ENCODE measurements around the gene RNF144A. TPM values are rescaled to one million over a fixed set of nuclear protein-coding genes. Genes with fewer than 3 reads are reported as not detected.

RNF144A gene
- total and polyA plus RNA-seq, 2 experiments from 2014 or later, result 0.60 to 3.5 TPM

GRCh38 chr2:6908291-6908690 lies 8.9 kb upstream of the RNF144A start:
- no peak overlapping the region for H3K4me2 ChIP-seq (ENCODE audit: unreplicated experiment)
- no peaks in the 10 kb centered on the region for H3F3A ChIP-seq (ENCODE audit: insufficient read depth)
- H3K4me3 ChIP-seq, result no peak overlapping the region
- H3K4me1 ChIP-seq (ENCODE audit: insufficient read depth), result no peaks in the 10 kb centered on the region
- no peaks in the 10 kb centered on the region for H3K79me2 ChIP-seq (ENCODE audit: insufficient read depth)
- in situ Hi-C loops (cut with MboI), result loop anchor here (10.0 kb wide), 1 partner anchor 117 kb away; no protein-coding TSS in a partner anchor
- H3K9me3 ChIP-seq (ENCODE audit: low read depth), result no peaks in the 10 kb centered on the region
- no peak overlapping the region for H2AFZ ChIP-seq
- H3K9ac ChIP-seq, result no peak overlapping the region
- 44 to 53% methylated on average over 2 of the region's 2 CpGs for WGBS, 2 experiments (ENCODE audit: low coverage in 1 of 2, low lambda C conversion rate in 2 of 2, missing lambda C conversion rate in 2 of 2)
- peaks cover 26% of the 10 kb centered on the region for H3K27me3 ChIP-seq (replicated peaks; ENCODE audit: insufficient read depth)
- TF ChIP-seq EZH2phosphoT487 (IDR thresholded peaks at IDR 0.05; ENCODE audit: insufficient read depth, low read depth) (no peak), EZH2 (IDR thresholded peaks at IDR 0.05; ENCODE audit: insufficient read depth, poor library complexity, severe bottlenecking) (no peak)
- no peak overlapping the region for H3K27ac ChIP-seq
- H4K20me1 ChIP-seq (ENCODE audit: insufficient read depth), result no peaks in the 10 kb centered on the region
- no peaks in the 10 kb centered on the region for H3K36me3 ChIP-seq (ENCODE audit: low read depth)
- H3K9me2 ChIP-seq (ENCODE audit: insufficient read depth), result no peaks in the 10 kb centered on the region
- no peak for DNase-seq

DNA sequence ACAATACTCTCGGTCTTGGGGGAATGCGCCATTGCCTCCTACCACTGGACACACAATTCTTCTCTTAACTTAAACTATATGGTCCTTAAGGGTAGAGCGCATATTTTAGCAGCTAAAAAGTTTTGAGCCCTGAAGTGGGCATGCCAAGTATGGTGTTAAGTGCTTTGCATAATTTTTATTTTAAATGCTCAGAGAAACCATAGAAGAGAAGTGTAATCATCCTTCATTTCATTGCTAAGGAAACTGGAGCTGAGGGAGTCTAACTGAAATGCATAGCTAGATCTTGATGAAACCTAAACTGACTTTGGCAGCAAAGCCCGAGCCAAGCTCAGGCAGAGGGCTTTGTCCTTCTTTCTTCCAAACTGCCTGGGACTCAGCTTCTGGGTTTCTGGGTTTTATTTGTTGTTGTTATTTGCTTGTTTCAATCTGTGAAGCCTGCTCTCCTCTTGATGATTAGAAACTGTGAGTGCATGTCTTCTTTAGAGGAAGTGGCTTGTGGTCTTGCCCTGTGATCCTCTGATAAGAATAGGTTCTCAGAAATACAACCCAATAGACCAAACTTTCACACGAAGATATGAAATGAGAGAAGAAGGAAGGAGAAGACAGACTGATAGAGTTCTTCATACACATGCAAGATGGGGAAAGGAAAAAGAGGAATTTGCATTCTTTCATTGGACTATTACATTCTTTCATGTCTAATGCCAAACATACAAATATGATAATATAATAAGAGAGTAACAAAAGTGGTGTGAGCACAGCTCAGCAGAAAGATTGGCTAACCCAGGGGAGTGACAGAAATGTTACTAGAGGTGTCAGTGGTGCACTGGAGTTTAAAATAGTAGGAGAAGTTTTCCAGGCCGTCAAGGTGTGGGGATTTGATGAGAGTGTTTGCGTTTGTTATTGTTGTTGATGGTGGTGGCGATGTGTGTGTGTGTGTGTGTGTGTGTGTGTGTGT lies 7.5 kb upstream of the RNF144A start:
- no peak overlapping the region for H3K27ac ChIP-seq
- H3K9me3 ChIP-seq (ENCODE audit: low read depth), result no peaks in the 10 kb centered on the region
- TF ChIP-seq EZH2phosphoT487 (IDR thresholded peaks at IDR 0.05; ENCODE audit: insufficient read depth, low read depth) (no peak), EZH2 (IDR thresholded peaks at IDR 0.05; ENCODE audit: insufficient read depth, poor library complexity, severe bottlenecking) (no peak)
- no peaks in the 10 kb centered on the region for H3K4me1 ChIP-seq (ENCODE audit: insufficient read depth)
- no peaks in the 10 kb centered on the region for H3K9me2 ChIP-seq (ENCODE audit: insufficient read depth)
- no peaks in the 10 kb centered on the region for H3F3A ChIP-seq (ENCODE audit: insufficient read depth)
- H3K27me3 ChIP-seq (replicated peaks; ENCODE audit: insufficient read depth), result peaks cover 26% of the 10 kb centered on the region
- in situ Hi-C loops (cut with MboI), result loop anchor here (10.0 kb wide), 1 partner anchor 115 kb away; no protein-coding TSS in a partner anchor
- no peak overlapping the region for H2AFZ ChIP-seq
- no peaks in the 10 kb centered on the region for H3K36me3 ChIP-seq (ENCODE audit: low read depth)
- H4K20me1 ChIP-seq (ENCODE audit: insufficient read depth), result no peaks in the 10 kb centered on the region
- no peaks in the 10 kb centered on the region for H3K79me2 ChIP-seq (ENCODE audit: insufficient read depth)
- H3K4me2 ChIP-seq (ENCODE audit: unreplicated experiment), result no peak overlapping the region
- no peak overlapping the region for H3K9ac ChIP-seq
- WGBS, 2 experiments (ENCODE audit: low coverage in 1 of 2, low lambda C conversion rate in 2 of 2, missing lambda C conversion rate in 2 of 2), result 77 to 81% methylated on average over 8 of the region's 8 CpGs
- DNase-seq, result no peak
- no peak overlapping the region for H3K4me3 ChIP-seq

DNA sequence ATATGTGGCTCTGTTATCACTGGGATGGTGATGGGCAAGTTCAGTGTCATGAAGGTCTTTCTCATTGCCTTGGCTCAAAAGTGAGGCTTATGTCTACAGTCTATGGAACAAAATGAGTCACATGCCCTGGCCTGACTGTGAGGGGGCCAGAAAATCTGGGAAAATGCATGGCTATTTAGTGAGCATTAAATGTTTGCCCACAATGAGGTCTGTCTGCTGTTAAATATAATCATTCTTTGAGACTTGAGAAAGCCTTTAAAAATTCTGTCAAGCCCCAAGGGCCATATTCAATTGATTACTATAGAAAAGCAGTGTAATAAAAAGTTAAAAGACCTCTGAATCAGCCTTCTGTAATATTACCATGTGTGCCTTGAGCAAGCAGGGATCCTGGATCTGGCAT lies 5.5 kb upstream of the RNF144A start:
- in situ Hi-C loops (cut with MboI), result no loop called here
- no peaks in the 10 kb centered on the region for H3K36me3 ChIP-seq (ENCODE audit: low read depth)
- H3K9me2 ChIP-seq (ENCODE audit: insufficient read depth), result no peaks in the 10 kb centered on the region
- no peak overlapping the region for H3K27ac ChIP-seq
- TF ChIP-seq EZH2phosphoT487 (IDR thresholded peaks at IDR 0.05; ENCODE audit: insufficient read depth, low read depth) (no peak), EZH2 (IDR thresholded peaks at IDR 0.05; ENCODE audit: insufficient read depth, poor library complexity, severe bottlenecking) (no peak)
- peaks cover 26% of the 10 kb centered on the region for H3K27me3 ChIP-seq (replicated peaks; ENCODE audit: insufficient read depth)
- H3F3A ChIP-seq (ENCODE audit: insufficient read depth), result peaks cover 7% of the 10 kb centered on the region; the same call in 1 of the 2 replicates
- H4K20me1 ChIP-seq (ENCODE audit: insufficient read depth), result no peaks in the 10 kb centered on the region
- H3K79me2 ChIP-seq (ENCODE audit: insufficient read depth), result no peaks in the 10 kb centered on the region
- no peak overlapping the region for H3K4me2 ChIP-seq (ENCODE audit: unreplicated experiment)
- H2AFZ ChIP-seq, result no peak overlapping the region
- no peaks in the 10 kb centered on the region for H3K4me1 ChIP-seq (ENCODE audit: insufficient read depth)
- no peak for DNase-seq
- no peaks in the 10 kb centered on the region for H3K9me3 ChIP-seq (ENCODE audit: low read depth)
- no peak overlapping the region for H3K4me3 ChIP-seq
- H3K9ac ChIP-seq, result no peak overlapping the region

- no peak for TF ChIP-seq EZH2 (IDR thresholded peaks at IDR 0.05; ENCODE audit: insufficient read depth, poor library complexity, severe bottlenecking)
- no peak for TF ChIP-seq EZH2phosphoT487 (IDR thresholded peaks at IDR 0.05; ENCODE audit: insufficient read depth, low read depth)
- WGBS, 2 experiments (ENCODE audit: low coverage in 1 of 2, low lambda C conversion rate in 2 of 2, missing lambda C conversion rate in 2 of 2), result 88% methylated on average over 9 of the region's 9 CpGs
These were observed 3.6 kb upstream of the RNF144A start for GRCh38 chr2:6913415-6914157.

More at GRCh38 chr2:6913415-6914157, 3.6 kb upstream of the RNF144A start:
- no peaks in the 10 kb centered on the region for H3K36me3 ChIP-seq (ENCODE audit: low read depth)
- H3K9me3 ChIP-seq (ENCODE audit: low read depth), result no peaks in the 10 kb centered on the region
- in situ Hi-C loops (cut with MboI), result no loop called here
- peaks cover 7% of the 10 kb centered on the region; the same call in 1 of the 2 replicates for H3F3A ChIP-seq (ENCODE audit: insufficient read depth)
- H3K27ac ChIP-seq, result no peak overlapping the region
- H3K4me3 ChIP-seq, result no peak overlapping the region
- H2AFZ ChIP-seq, result no peak overlapping the region
- H3K9ac ChIP-seq, result no peak overlapping the region
- H3K79me2 ChIP-seq (ENCODE audit: insufficient read depth), result no peaks in the 10 kb centered on the region
- peaks cover 16% of the 10 kb centered on the region; the same call in 1 of the 2 replicates for H3K27me3 ChIP-seq (replicated peaks; ENCODE audit: insufficient read depth)
- no peak overlapping the region for H3K4me2 ChIP-seq (ENCODE audit: unreplicated experiment)
- H3K9me2 ChIP-seq (ENCODE audit: insufficient read depth), result no peaks in the 10 kb centered on the region
- no peak for DNase-seq
- no peaks in the 10 kb centered on the region for H3K4me1 ChIP-seq (ENCODE audit: insufficient read depth)
- no peaks in the 10 kb centered on the region for H4K20me1 ChIP-seq (ENCODE audit: insufficient read depth)
